Right atrium auricular region (tissue), 2 donors: ENCODE data around the gene C19orf47. TPM values are rescaled to one million over a fixed set of nuclear protein-coding genes. Genes with fewer than 3 reads are reported as not detected.
"Not testable (repeated sequence)": the region's sequence is repeated elsewhere in the genome, so short reads cannot be mapped to it uniquely, and the experiment has no call there.

Experiments used
- DNase-seq: peaks from one replicate; pipeline ENCODE4 v3.0.0-alpha.2; 2019; ENCODE audit warnings: low spot score
- H3K27ac ChIP-seq, 2 donors: fragments of 200-600 bp; sonication (generic); 1 replicate in 1 of 2; 2 replicates in 1 of 2; pipeline ENCODE4 v1.5.1; 2016 to 2019
- H3K27me3 ChIP-seq, 2 donors: fragments of 200-600 bp; sonication (generic); one replicate each; pipeline versions ENCODE4 v1.5.1 to v1.6.0; 2017 to 2019
- H3K36me3 ChIP-seq: fragments of 200-600 bp; sonication (generic); one replicate; pipeline ENCODE4 v1.5.1; 2016
- H3K4me1 ChIP-seq, 2 donors: fragments of 200-600 bp; sonication (generic); one replicate each; pipeline versions ENCODE4 v1.5.1 to v1.6.0; 2017 to 2019
- H3K4me3 ChIP-seq, 2 donors: fragments of 200-600 bp; sonication (generic); 1 replicate in 1 of 2; 2 replicates in 1 of 2; pipeline ENCODE4 v1.5.1; 2017 to 2019; ENCODE audit warnings: mild to moderate bottlenecking in 1 of 2, moderate library complexity in 1 of 2
- H3K9me3 ChIP-seq, 2 donors: fragments of 200-600 bp; sonication (generic); one replicate each; pipeline ENCODE4 v1.5.1; 2019
- CTCF ChIP-seq, 2 donors: fragments of 200-600 bp; sonication (generic); IDR thresholded peaks; one replicate each; pipeline ENCODE4 v1.5.1; 2019; ENCODE audit warnings: antibody characterized with exemption in 2 of 2
- total RNA-seq, 2 donors: library from RNA; depleted of rRNA; stranded (reverse); fragments of >200 nt; gene quantifications; one replicate each; pipeline ENCODE4 v1.1.0, GENCODE V29; 2016

C19orf47 gene
- total RNA-seq, 2 donors from 2014 or later, result 58.2 to 88.2 TPM

GRCh38 chr19:40335101-40335500, 13.1 kb downstream of the C19orf47 start:
- no peak for DNase-seq
- H3K4me1 ChIP-seq, result peaks cover 0 to 5% of the 10 kb centered on the region in 2 donors
- no peaks in the 10 kb centered on the region for H3K9me3 ChIP-seq
- no peaks in the 10 kb centered on the region for H3K27me3 ChIP-seq
- H3K4me3 ChIP-seq, result no peak overlapping the region
- TF ChIP-seq CTCF (IDR thresholded peaks at IDR 0.05), result no peak
- peaks cover 63% of the 10 kb centered on the region for H3K36me3 ChIP-seq
- no peak overlapping the region for H3K27ac ChIP-seq

- H3K36me3 ChIP-seq, result peaks cover 71% of the 10 kb centered on the region
- not testable (repeated sequence) for H3K4me3 ChIP-seq, DNase-seq, H3K9me3 ChIP-seq, H3K27me3 ChIP-seq, H3K27ac ChIP-seq, H3K4me1 ChIP-seq
Observed at GRCh38 chr19:40333083-40333482, 15.1 kb downstream of the C19orf47 start.

- Histone ChIP-seq H3K9me3 (no peaks in the 10 kb centered on the region), H3K4me3 (no peak overlapping the region), H3K4me1 (peaks cover 0 to 5% of the 10 kb centered on the region in 2 donors), H3K27me3 (no peaks in the 10 kb centered on the region), H3K36me3 (peaks cover 75% of the 10 kb centered on the region), H3K27ac (no peak overlapping the region)
- TF ChIP-seq CTCF (IDR thresholded peaks at IDR 0.05), result no peak
- DNase-seq, result no peak
Observed at GRCh38 chr19:40332669-40333068, 15.5 kb downstream of the C19orf47 start.

GRCh38 chr19:40331052-40331451, 17.1 kb downstream of the C19orf47 start:
- DNase-seq, result no peak
- no peaks in the 10 kb centered on the region for H3K4me1 ChIP-seq
- H3K36me3 ChIP-seq, result peaks cover 87% of the 10 kb centered on the region
- H3K27me3 ChIP-seq, result no peaks in the 10 kb centered on the region
- H3K9me3 ChIP-seq, result no peaks in the 10 kb centered on the region
- H3K4me3 ChIP-seq, result no peak overlapping the region
- H3K27ac ChIP-seq, result no peak overlapping the region
- no peak for TF ChIP-seq CTCF (IDR thresholded peaks at IDR 0.05)

GRCh38 chr19:40326201-40326600, 22.0 kb downstream of the C19orf47 start:
- DNase-seq, result no peak
- Histone ChIP-seq H3K9me3 (no peaks in the 10 kb centered on the region), H3K27ac (no peak overlapping the region), H3K4me3 (no peak overlapping the region), H3K27me3 (no peaks in the 10 kb centered on the region), H3K36me3 (peaks cover 96% of the 10 kb centered on the region), H3K4me1 (no peaks in the 10 kb centered on the region)
- TF ChIP-seq CTCF (IDR thresholded peaks at IDR 0.05), result no peak

GRCh38 chr19:40323705-40324104, 24.5 kb downstream of the C19orf47 start:
- no peak overlapping the region for H3K4me3 ChIP-seq
- H3K9me3 ChIP-seq, result no peaks in the 10 kb centered on the region
- H3K27ac ChIP-seq, result no peak overlapping the region
- peaks cover 87% of the 10 kb centered on the region for H3K36me3 ChIP-seq
- no peaks in the 10 kb centered on the region for H3K4me1 ChIP-seq
- DNase-seq, result no peak
- no peaks in the 10 kb centered on the region for H3K27me3 ChIP-seq
- no peak for TF ChIP-seq CTCF (IDR thresholded peaks at IDR 0.05)
